ENCODE measurements around the gene BCOR.

- TF ChIP-seq CTCF (IDR thresholded peaks at IDR 0.05) (no peak), POLR2AphosphoS5 (IDR thresholded peaks at IDR 0.05; ENCODE audit: low read depth, low read length) (no peak)
Observed at GRCh38 chrX:40009890-40010289, 87.9 kb downstream of the BCOR start.
